ENCODE data around the gene PPP2R5C.

Gene PPP2R5C

GRCh38 chr14:101975231-101975630 is 213.7 kb downstream of the PPP2R5C start:
- DNase-seq: no peak

Data from NCI-H446 treated with DMSO at 0.1 percent for 48 hours (cell line).